Measurements from ENCODE around the gene GP1BA.

DNA sequence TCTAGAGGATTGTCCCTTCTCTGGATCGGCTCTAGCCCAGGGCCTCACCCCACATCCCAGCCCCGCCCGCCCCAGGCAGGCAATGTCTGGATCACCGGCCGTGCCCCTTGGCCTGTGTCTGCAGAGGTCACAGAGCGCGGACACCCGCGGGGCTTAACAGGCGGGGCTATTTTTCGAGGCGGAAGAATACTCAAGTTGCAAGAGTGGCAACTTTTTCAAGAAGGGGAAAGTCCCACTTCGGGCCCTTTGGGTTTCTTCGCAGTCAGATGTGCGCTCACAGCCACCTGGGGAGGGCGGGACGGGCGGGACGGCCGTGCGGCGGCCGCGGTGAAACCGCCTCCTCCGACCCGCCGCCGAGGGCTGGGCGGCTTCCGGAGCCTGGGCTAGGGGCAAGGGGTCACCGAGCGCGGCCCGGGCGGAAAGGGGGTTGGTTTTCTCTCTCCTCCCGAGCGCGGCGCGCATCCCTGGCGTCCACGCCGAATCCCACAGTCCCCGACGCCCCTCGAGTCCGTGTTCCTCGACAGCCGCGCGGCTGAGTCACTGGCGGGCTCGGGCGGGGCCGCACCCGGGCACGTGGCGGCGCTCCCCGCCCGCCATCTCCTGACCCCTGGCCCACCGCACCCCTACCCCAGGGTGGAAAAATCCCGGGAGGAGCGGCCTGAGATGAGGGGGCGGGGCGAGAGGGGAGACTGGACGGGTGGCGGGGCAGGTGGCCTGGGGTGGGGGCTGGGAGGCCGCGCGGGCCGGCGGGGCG is 17.4 kb downstream of the GP1BA start:
- TF ChIP-seq, protein P1, sequence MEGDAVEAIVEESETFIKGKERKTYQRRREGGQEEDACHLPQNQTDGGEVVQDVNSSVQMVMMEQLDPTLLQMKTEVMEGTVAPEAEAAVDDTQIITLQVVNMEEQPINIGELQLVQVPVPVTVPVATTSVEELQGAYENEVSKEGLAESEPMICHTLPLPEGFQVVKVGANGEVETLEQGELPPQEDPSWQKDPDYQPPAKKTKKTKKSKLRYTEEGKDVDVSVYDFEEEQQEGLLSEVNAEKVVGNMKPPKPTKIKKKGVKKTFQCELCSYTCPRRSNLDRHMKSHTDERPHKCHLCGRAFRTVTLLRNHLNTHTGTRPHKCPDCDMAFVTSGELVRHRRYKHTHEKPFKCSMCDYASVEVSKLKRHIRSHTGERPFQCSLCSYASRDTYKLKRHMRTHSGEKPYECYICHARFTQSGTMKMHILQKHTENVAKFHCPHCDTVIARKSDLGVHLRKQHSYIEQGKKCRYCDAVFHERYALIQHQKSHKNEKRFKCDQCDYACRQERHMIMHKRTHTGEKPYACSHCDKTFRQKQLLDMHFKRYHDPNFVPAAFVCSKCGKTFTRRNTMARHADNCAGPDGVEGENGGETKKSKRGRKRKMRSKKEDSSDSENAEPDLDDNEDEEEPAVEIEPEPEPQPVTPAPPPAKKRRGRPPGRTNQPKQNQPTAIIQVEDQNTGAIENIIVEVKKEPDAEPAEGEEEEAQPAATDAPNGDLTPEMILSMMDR (conservative IDR thresholded peaks at IDR 0.05; ENCODE audit: low read depth, low read length) = no peak
- no peak for TF ChIP-seq EZH2 (IDR thresholded peaks at IDR 0.05; ENCODE audit: borderline replicate concordance, low read depth, low read length, poor library complexity, severe bottlenecking)
